Endothelial cell of umbilical vein (primary cell): Measurements from ENCODE around the gene IGF1.

Source experiments
- EZH2 ChIP-seq: IDR thresholded peaks from 2 replicates; pipeline ENCODE4 v1.6.1; 2012; ENCODE audit warnings: borderline replicate concordance, low read depth, mild to moderate bottlenecking, moderate library complexity, low read length, inconsistent platforms; ENCODE audit not compliant: severe bottlenecking
- FOS ChIP-seq: IDR thresholded peaks from 2 replicates; pipeline ENCODE4 v1.6.1; 2011; ENCODE audit warnings: mild to moderate bottlenecking, low read length, moderate library complexity, borderline replicate concordance; ENCODE audit not compliant: insufficient read depth
- JUN ChIP-seq: IDR thresholded peaks from 2 replicates; pipeline ENCODE4 v1.6.1; 2011; ENCODE audit warnings: borderline replicate concordance, low read depth; ENCODE audit not compliant: insufficient read length, insufficient read depth
- MYC ChIP-seq: IDR thresholded peaks from one replicate; pipeline ENCODE4 v1.6.1; 2011; ENCODE audit warnings: mild to moderate bottlenecking, low read depth, low read length
- POLR2A ChIP-seq: IDR thresholded peaks from 2 replicates; pipeline ENCODE4 v1.6.1; 2012; ENCODE audit warnings: low read depth, mild to moderate bottlenecking, control low read depth, low read length
- POLR2AphosphoS5 ChIP-seq: IDR thresholded peaks from 2 replicates; pipeline ENCODE4 v1.6.1; 2012; ENCODE audit warnings: low read depth, mild to moderate bottlenecking, control low read depth, low read length, moderate library complexity; ENCODE audit not compliant: insufficient read depth
- TF ChIP-seq, protein P1 (sequence below), 2 donors: IDR thresholded peaks; 1 replicate in 1 of 2; 2 replicates in 1 of 2; pipeline ENCODE4 v1.5.1; 2011; ENCODE audit warnings: low read length in 2 of 2, mild to moderate bottlenecking in 2 of 2, moderate library complexity in 2 of 2, control low read depth in 1 of 2, inconsistent platforms in 1 of 2, low read depth in 1 of 2; ENCODE audit not compliant: insufficient read depth in 1 of 2; ENCODE audit errors: extremely low read depth in 1 of 2

DNA sequence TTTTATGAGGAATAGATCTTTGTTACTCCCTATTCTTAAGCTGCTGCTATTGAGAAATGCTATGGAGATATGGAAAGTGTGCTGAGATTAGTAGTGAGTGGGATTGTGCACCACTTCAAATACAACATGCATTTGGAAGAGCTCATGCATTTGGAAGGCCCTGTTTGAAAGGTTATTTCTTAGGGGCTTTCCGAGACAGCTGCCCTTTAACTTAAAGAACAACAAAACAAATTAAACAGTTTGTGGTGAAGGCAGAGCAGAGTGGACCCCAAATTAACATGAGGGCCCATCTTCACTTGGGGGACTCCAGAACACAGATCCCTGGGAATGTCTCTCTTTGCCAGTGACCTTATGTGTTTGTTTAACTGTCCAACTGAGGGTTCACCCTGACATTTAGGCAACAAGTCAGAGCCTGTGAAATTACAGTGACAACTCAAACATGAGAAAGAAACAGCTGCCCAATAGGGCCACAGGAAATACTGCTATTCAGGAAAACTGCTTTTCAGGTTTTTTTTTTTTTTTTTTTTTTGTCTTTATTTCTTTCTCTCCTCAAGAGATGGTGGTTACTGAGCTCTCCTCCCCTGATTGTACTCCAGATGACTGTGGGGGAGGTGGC is 41.4 kb upstream of the IGF1 start:
- TF ChIP-seq, protein P1, sequence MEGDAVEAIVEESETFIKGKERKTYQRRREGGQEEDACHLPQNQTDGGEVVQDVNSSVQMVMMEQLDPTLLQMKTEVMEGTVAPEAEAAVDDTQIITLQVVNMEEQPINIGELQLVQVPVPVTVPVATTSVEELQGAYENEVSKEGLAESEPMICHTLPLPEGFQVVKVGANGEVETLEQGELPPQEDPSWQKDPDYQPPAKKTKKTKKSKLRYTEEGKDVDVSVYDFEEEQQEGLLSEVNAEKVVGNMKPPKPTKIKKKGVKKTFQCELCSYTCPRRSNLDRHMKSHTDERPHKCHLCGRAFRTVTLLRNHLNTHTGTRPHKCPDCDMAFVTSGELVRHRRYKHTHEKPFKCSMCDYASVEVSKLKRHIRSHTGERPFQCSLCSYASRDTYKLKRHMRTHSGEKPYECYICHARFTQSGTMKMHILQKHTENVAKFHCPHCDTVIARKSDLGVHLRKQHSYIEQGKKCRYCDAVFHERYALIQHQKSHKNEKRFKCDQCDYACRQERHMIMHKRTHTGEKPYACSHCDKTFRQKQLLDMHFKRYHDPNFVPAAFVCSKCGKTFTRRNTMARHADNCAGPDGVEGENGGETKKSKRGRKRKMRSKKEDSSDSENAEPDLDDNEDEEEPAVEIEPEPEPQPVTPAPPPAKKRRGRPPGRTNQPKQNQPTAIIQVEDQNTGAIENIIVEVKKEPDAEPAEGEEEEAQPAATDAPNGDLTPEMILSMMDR (IDR thresholded peaks at IDR 0.05; ENCODE audit: extremely low read depth in 1 of 2, insufficient read depth in 1 of 2, low read depth in 1 of 2, low read length in 2 of 2), result no peak
- no peak for TF ChIP-seq POLR2AphosphoS5
- no peak for TF ChIP-seq JUN
- TF ChIP-seq EZH2, result no peak
- TF ChIP-seq POLR2A, result no peak
- TF ChIP-seq MYC, result no peak
- TF ChIP-seq FOS, result no peak
